Hepatocyte (in vitro differentiated cells): Measurements from ENCODE around the gene FN1.

Source experiments
- CTCF ChIP-seq: fragments of 200-600 bp; sonication (generic); IDR thresholded peaks from 2 replicates; pipeline ENCODE4 v1.5.1; 2016; ENCODE audit warnings: antibody characterized with exemption, mild to moderate bottlenecking; ENCODE audit not compliant: poor library complexity
- EZH2 ChIP-seq: fragments of 200-600 bp; sonication (generic); IDR thresholded peaks from 2 replicates; pipeline ENCODE4 v1.6.1; 2016; ENCODE audit warnings: antibody characterized with exemption, mild to moderate bottlenecking, borderline replicate concordance
- EZH2phosphoT487 ChIP-seq: fragments of 200-600 bp; sonication (generic); IDR thresholded peaks from one replicate; pipeline ENCODE4 v1.6.1; 2018; ENCODE audit warnings: antibody characterized with exemption, mild to moderate bottlenecking, low read depth, moderate library complexity; ENCODE audit not compliant: unreplicated experiment, severe bottlenecking

DNA sequence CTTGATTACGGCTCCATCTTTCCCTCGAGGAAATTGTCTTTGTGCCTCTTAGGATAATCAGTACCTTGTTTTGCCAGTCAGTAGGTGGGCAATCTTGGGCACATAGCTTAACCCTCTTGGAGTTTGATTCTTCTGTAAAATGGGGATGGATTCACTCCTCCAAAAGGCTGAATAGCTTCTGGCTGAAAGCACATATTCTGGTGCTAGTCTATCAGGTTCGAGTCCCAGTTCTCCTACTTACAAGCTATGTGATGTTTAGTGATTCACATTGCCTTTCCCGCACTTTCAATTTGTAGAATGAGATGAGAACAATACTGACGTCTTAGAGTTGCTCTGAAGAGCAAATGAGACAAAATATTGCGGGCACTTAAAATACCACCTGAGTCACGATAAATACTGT lies 80.1 kb downstream of the FN1 start:
- no peak for TF ChIP-seq EZH2
- TF ChIP-seq CTCF, result no peak
- no peak for TF ChIP-seq EZH2phosphoT487
